ENCODE data around the gene NYAP2. TPM values are rescaled to one million over a fixed set of nuclear protein-coding genes. Genes with fewer than 3 reads are reported as not detected.

Gene NYAP2
- total RNA-seq, 1 experiment from 2014 or later, result not detected

- Histone ChIP-seq H2AFZ (ENCODE audit: low read depth, low read length, poor library complexity, severe bottlenecking) (no peak overlapping the region), H3K79me2 (ENCODE audit: insufficient read depth, low read length) (no peaks in the 10 kb centered on the region), H3K9me2 (ENCODE audit: insufficient read depth) (no peaks in the 10 kb centered on the region), H3K36me3 (ENCODE audit: control insufficient read depth in 1 of 2, insufficient read depth in 2 of 2, low read length in 2 of 2) (no peaks in the 10 kb centered on the region), H3K9me3 (ENCODE audit: control insufficient read depth in 1 of 2, insufficient read depth in 1 of 2, low read depth in 1 of 2, low read length in 2 of 2) (no peaks in the 10 kb centered on the region), H3K27me3 (ENCODE audit: insufficient read depth, low read length) (no peaks in the 10 kb centered on the region), H3K4me3 (replicated peaks in 1 of 2; ENCODE audit: low read depth in 1 of 2, low read length in 2 of 2) (no peak overlapping the region), H3K4me1 (ENCODE audit: control insufficient read depth in 1 of 2, insufficient read depth in 2 of 2, low read length in 2 of 2) (no peaks in the 10 kb centered on the region), H3K9ac (ENCODE audit: low read length) (no peak overlapping the region), H4K20me1 (ENCODE audit: insufficient read depth) (no peaks in the 10 kb centered on the region), H3K4me2 (ENCODE audit: low read length) (no peak overlapping the region), H3K27ac (ENCODE audit: low read depth, low read length) (no peak overlapping the region)
- ATAC-seq, result no peak
- ChIA-PET RAD21 (ENCODE audit: low non-redundant PET in 1 of 2, low total read pairs in 2 of 2, uncharacterized antibody in 2 of 2, unreplicated experiment in 2 of 2) (no interaction called here), CTCF (no interaction called here), POLR2A (no interaction called here)
- TF ChIP-seq POLR2A (IDR thresholded peaks at IDR 0.05; ENCODE audit: borderline replicate concordance, extremely low read depth, insufficient read depth, insufficient read length) (no peak), CBX3 (IDR thresholded peaks at IDR 0.05; ENCODE audit: low read depth) (no peak), CEBPB (IDR thresholded peaks at IDR 0.05; ENCODE audit: low read depth) (no peak)
- no peak for DNase-seq (ENCODE audit: low read depth, low spot score)
- intact Hi-C loops (cut with micrococcal nuclease), result no loop called here
- no TSS peak for BruUV-seq (replicated peaks)
These were observed 182.4 kb downstream of the NYAP2 start for GRCh38 chr2:225581906-225582305.

GRCh38 chr2:225582355-225583116 is 183.0 kb downstream of the NYAP2 start:
- intact Hi-C loops (cut with micrococcal nuclease), result no loop called here
- CTCF ChIA-PET, result no interaction called here
- no TSS peak for BruUV-seq (replicated peaks)

More at GRCh38 chr2:225582355-225583116, 183.0 kb downstream of the NYAP2 start:
- H3K4me1 ChIP-seq (ENCODE audit: control insufficient read depth in 1 of 2, insufficient read depth in 2 of 2, low read length in 2 of 2), result no peaks in the 10 kb centered on the region
- no peak for DNase-seq (ENCODE audit: low read depth, low spot score)
- no peaks in the 10 kb centered on the region for H3K9me2 ChIP-seq (ENCODE audit: insufficient read depth)
- H2AFZ ChIP-seq (ENCODE audit: low read depth, low read length, poor library complexity, severe bottlenecking), result no peak overlapping the region
- H3K79me2 ChIP-seq (ENCODE audit: insufficient read depth, low read length), result no peaks in the 10 kb centered on the region
- H3K27ac ChIP-seq (ENCODE audit: low read depth, low read length), result no peak overlapping the region
- H3K27me3 ChIP-seq (ENCODE audit: insufficient read depth, low read length), result no peaks in the 10 kb centered on the region
- no peak for ATAC-seq
- RAD21 ChIA-PET (ENCODE audit: low non-redundant PET in 1 of 2, low total read pairs in 2 of 2, uncharacterized antibody in 2 of 2, unreplicated experiment in 2 of 2), result no interaction called here
- TF ChIP-seq ATF3 (IDR thresholded peaks at IDR 0.05), result no peak
- TF ChIP-seq YY1 (IDR thresholded peaks at IDR 0.05; ENCODE audit: extremely low read depth, insufficient replicate concordance, low read depth, low read length), result no peak
- TF ChIP-seq FOSL1 (IDR thresholded peaks at IDR 0.05; ENCODE audit: low read depth), result no peak
- no peak for TF ChIP-seq REST (IDR thresholded peaks at IDR 0.05; ENCODE audit: low read depth)
- no peak for TF ChIP-seq RAD21 (IDR thresholded peaks at IDR 0.05; ENCODE audit: low read depth)
- TF ChIP-seq JUND (IDR thresholded peaks at IDR 0.05), result no peak
- TF ChIP-seq POLR2A (IDR thresholded peaks at IDR 0.05; ENCODE audit: borderline replicate concordance, extremely low read depth, insufficient read depth, insufficient read length), result no peak
- no peak for TF ChIP-seq SP1 (IDR thresholded peaks at IDR 0.05; ENCODE audit: low read depth)
- TF ChIP-seq CBX3 (IDR thresholded peaks at IDR 0.05; ENCODE audit: low read depth), result no peak
- no peak for TF ChIP-seq SRF (IDR thresholded peaks at IDR 0.05; ENCODE audit: low read depth)
- TF ChIP-seq ELF1 (IDR thresholded peaks at IDR 0.05; ENCODE audit: borderline replicate concordance, low read depth), result no peak
- TF ChIP-seq SIN3A (IDR thresholded peaks at IDR 0.05; ENCODE audit: low read depth), result no peak
- no peak for TF ChIP-seq MAX (IDR thresholded peaks at IDR 0.05)
- H3K9ac ChIP-seq (ENCODE audit: low read length), result no peak overlapping the region
- H4K20me1 ChIP-seq (ENCODE audit: insufficient read depth), result no peaks in the 10 kb centered on the region
- POLR2A ChIA-PET, result no interaction called here
- H3K4me3 ChIP-seq (replicated peaks in 1 of 2; ENCODE audit: low read depth in 1 of 2, low read length in 2 of 2), result no peak overlapping the region
- no peak overlapping the region for H3K4me2 ChIP-seq (ENCODE audit: low read length)
- no peaks in the 10 kb centered on the region for H3K9me3 ChIP-seq (ENCODE audit: control insufficient read depth in 1 of 2, insufficient read depth in 1 of 2, low read depth in 1 of 2, low read length in 2 of 2)
- H3K36me3 ChIP-seq (ENCODE audit: control insufficient read depth in 1 of 2, insufficient read depth in 2 of 2, low read length in 2 of 2), result no peaks in the 10 kb centered on the region

All from HCT116 (cell line).